GM12878 (cell line): ENCODE measurements around the gene TRABD. TPM values are rescaled to one million over a fixed set of nuclear protein-coding genes. Genes with fewer than 3 reads are reported as not detected.

Experiments used
- CBFB ChIP-seq: IDR thresholded peaks from 2 replicates; pipeline ENCODE4 v1.6.1; 2016; ENCODE audit warnings: antibody characterized with exemption, low read depth
- ESRRA ChIP-seq: IDR thresholded peaks from 2 replicates; pipeline ENCODE4 v1.6.1; 2012; ENCODE audit warnings: mild to moderate bottlenecking, low read length, improper control_type of control experiment
- GABPA ChIP-seq: IDR thresholded peaks from 2 replicates; pipeline ENCODE4 v1.6.1; 2014; ENCODE audit warnings: antibody characterized with exemption, low read depth, mild to moderate bottlenecking, inconsistent platforms
- KDM1A ChIP-seq: fragments of 200-600 bp; sonication (generic); IDR thresholded peaks from 2 replicates; pipeline ENCODE4 v1.6.1; 2016; ENCODE audit warnings: borderline replicate concordance
- POLR2AphosphoS2 ChIP-seq: IDR thresholded peaks from 2 replicates; pipeline ENCODE4 v1.6.1; 2011; ENCODE audit warnings: low read depth, mild to moderate bottlenecking, low read length, improper control_type of control experiment, moderate library complexity
- RAD21 ChIP-seq: IDR thresholded peaks from 2 replicates; pipeline ENCODE4 v1.6.1; 2011; ENCODE audit warnings: mild to moderate bottlenecking, low read depth, low read length, moderate library complexity; ENCODE audit not compliant: insufficient read depth
- SMAD5 ChIP-seq: IDR thresholded peaks from 2 replicates; pipeline ENCODE4 v1.6.1; 2016; ENCODE audit warnings: antibody characterized with exemption, low read depth
- SMARCA5 ChIP-seq: fragments of 450-650 bp; IDR thresholded peaks from 2 replicates; pipeline ENCODE4 v1.6.1; 2017; ENCODE audit warnings: mild to moderate bottlenecking
- SP1 ChIP-seq: IDR thresholded peaks from one replicate; pipeline ENCODE4 v1.6.1; 2011; ENCODE audit warnings: low read depth, low read length
- TARDBP ChIP-seq: IDR thresholded peaks from 2 replicates; pipeline ENCODE4 v1.6.1; 2016; ENCODE audit warnings: borderline replicate concordance
- TCF12 ChIP-seq: IDR thresholded peaks from 2 replicates; pipeline ENCODE4 v1.6.1; 2011; ENCODE audit warnings: low read depth, mild to moderate bottlenecking, low read length
- YBX1 ChIP-seq: fragments of 450-650 bp; IDR thresholded peaks from 2 replicates; pipeline ENCODE4 v1.6.1; 2016; ENCODE audit warnings: antibody characterized with exemption
- ZNF274 ChIP-seq: IDR thresholded peaks from one replicate; pipeline ENCODE4 v1.8.0; 2011; ENCODE audit not compliant: insufficient read length, insufficient read depth
- polyA plus RNA-seq, 11 experiments: library from polyadenylated mRNA; depleted of rRNA in 4 of 11; unstranded in 6 of 11; stranded (reverse) in 5 of 11; fragments of >200 nt; fragmentation: Nextera tagmentation in 4 of 11; fragmentation: Illumina TruSeq in 1 of 11; extraction: Ambion mirVana in 4 of 11; extraction: Trizol in 1 of 11; gene quantifications; 1 replicate in 1 of 11; 2 replicates in 10 of 11; pipeline versions ENCODE4 v1.2.1 to v1.2.3, GENCODE V29; 2011 to 2016; ENCODE audit warnings: inconsistent platforms in 2 of 11, missing spikeins in 2 of 11, low read depth in 1 of 11
- total RNA-seq, 4 experiments: library from RNA; depleted of rRNA in 3 of 4; stranded (reverse); fragments of >200 nt in 3 of 4; fragmentation: Illumina TruSeq in 1 of 4; extraction: Trizol in 1 of 4; gene quantifications; 2 replicates each; pipeline versions ENCODE4 v1.2.1 to v1.2.3, GENCODE V29; 2013 to 2021
- TF ChIP-seq, protein P1 (sequence below): fragments of 450-650 bp; IDR thresholded peaks from 2 replicates; pipeline ENCODE4 v1.6.1; 2018; ENCODE audit warnings: mild to moderate bottlenecking, low read depth, moderate library complexity; ENCODE audit not compliant: partially characterized antibody
- TF ChIP-seq, protein P2 (sequence below): fragments of 150-350 bp; IDR thresholded peaks from 2 replicates; pipeline ENCODE4 v1.6.1; 2016; ENCODE audit warnings: low read depth, low read length
- TF ChIP-seq, protein P3 (sequence below): fragments of 450-650 bp; IDR thresholded peaks from 2 replicates; pipeline ENCODE4 v1.6.1; 2016; ENCODE audit warnings: mild to moderate bottlenecking
- TF ChIP-seq, protein P4 (sequence below): fragments of 450-650 bp; IDR thresholded peaks from 2 replicates; pipeline ENCODE4 v1.6.1; 2017; ENCODE audit warnings: mild to moderate bottlenecking, moderate library complexity

Gene TRABD
- total and polyA plus RNA-seq, 10 of the 15 experiments (the other 5 are each of a cell fraction or from before 2014, with no cell fraction given), result 0.43 to 116 (median 58.1) TPM

DNA sequence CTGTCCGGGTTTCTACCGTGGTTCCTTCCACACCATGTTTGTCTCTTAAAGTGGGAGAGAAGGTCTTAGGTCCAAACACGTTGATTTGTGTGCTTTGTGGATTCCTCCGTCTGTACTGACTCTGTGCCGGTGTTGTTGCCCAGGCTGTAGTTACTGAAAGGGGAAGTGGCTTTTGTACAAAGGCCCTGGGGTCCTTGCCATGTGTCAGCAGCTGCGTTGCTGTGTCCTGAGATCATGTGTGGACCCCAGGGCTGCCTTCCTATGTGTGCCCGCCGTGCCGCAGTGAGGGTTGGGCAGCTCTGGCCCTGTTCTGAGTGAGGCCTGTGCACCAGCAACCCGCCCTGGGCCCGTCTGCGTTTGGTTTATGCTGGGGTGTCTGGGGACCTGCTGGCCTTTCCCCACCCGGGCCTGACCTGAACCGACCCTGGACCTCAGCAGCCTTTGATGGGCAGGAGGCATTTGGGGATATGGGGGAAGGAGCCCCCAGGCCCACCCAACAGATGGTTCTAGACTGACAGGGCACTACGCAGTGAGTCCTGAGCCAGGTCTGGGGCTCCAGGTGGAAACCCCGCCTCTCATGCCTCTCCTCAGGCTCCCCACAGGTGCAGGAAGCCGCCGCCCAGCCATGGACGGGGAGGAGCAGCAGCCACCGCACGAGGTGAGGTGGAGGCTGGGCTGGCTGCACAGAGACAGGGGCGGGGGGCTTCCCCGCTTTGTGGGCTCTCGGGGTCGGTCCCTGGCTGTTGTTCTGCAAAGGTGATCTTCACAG, 6.9 kb downstream of the TRABD start (continued):
- TF ChIP-seq, protein P1, sequence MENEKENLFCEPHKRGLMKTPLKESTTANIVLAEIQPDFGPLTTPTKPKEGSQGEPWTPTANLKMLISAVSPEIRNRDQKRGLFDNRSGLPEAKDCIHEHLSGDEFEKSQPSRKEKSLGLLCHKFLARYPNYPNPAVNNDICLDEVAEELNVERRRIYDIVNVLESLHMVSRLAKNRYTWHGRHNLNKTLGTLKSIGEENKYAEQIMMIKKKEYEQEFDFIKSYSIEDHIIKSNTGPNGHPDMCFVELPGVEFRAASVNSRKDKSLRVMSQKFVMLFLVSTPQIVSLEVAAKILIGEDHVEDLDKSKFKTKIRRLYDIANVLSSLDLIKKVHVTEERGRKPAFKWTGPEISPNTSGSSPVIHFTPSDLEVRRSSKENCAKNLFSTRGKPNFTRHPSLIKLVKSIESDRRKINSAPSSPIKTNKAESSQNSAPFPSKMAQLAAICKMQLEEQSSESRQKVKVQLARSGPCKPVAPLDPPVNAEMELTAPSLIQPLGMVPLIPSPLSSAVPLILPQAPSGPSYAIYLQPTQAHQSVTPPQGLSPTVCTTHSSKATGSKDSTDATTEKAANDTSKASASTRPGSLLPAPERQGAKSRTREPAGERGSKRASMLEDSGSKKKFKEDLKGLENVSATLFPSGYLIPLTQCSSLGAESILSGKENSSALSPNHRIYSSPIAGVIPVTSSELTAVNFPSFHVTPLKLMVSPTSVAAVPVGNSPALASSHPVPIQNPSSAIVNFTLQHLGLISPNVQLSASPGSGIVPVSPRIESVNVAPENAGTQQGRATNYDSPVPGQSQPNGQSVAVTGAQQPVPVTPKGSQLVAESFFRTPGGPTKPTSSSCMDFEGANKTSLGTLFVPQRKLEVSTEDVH, result no peak
- no peak for TF ChIP-seq RAD21
- TF ChIP-seq TARDBP, result no peak
- TF ChIP-seq, protein P2, sequence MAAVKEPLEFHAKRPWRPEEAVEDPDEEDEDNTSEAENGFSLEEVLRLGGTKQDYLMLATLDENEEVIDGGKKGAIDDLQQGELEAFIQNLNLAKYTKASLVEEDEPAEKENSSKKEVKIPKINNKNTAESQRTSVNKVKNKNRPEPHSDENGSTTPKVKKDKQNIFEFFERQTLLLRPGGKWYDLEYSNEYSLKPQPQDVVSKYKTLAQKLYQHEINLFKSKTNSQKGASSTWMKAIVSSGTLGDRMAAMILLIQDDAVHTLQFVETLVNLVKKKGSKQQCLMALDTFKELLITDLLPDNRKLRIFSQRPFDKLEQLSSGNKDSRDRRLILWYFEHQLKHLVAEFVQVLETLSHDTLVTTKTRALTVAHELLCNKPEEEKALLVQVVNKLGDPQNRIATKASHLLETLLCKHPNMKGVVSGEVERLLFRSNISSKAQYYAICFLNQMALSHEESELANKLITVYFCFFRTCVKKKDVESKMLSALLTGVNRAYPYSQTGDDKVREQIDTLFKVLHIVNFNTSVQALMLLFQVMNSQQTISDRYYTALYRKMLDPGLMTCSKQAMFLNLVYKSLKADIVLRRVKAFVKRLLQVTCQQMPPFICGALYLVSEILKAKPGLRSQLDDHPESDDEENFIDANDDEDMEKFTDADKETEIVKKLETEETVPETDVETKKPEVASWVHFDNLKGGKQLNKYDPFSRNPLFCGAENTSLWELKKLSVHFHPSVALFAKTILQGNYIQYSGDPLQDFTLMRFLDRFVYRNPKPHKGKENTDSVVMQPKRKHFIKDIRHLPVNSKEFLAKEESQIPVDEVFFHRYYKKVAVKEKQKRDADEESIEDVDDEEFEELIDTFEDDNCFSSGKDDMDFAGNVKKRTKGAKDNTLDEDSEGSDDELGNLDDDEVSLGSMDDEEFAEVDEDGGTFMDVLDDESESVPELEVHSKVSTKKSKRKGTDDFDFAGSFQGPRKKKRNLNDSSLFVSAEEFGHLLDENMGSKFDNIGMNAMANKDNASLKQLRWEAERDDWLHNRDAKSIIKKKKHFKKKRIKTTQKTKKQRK, result no peak
- TF ChIP-seq SMARCA5, result peak; percentile 52; the same call in 1 of the 2 replicates
- TF ChIP-seq, protein P3, sequence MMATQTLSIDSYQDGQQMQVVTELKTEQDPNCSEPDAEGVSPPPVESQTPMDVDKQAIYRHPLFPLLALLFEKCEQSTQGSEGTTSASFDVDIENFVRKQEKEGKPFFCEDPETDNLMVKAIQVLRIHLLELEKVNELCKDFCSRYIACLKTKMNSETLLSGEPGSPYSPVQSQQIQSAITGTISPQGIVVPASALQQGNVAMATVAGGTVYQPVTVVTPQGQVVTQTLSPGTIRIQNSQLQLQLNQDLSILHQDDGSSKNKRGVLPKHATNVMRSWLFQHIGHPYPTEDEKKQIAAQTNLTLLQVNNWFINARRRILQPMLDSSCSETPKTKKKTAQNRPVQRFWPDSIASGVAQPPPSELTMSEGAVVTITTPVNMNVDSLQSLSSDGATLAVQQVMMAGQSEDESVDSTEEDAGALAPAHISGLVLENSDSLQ, result peak; percentile 15; the same call in 1 of the 2 replicates
- no peak; the same call in 1 of the 2 replicates for TF ChIP-seq CBFB
- TF ChIP-seq TCF12, result 0 out of 2 replicates have a peak, but pooled peaks have one; percentile 9
- peak; percentile 28; the same call in 1 of the 2 replicates for TF ChIP-seq POLR2AphosphoS2
- TF ChIP-seq SMAD5, result no peak
- TF ChIP-seq GABPA, result no peak
- TF ChIP-seq, protein P4, sequence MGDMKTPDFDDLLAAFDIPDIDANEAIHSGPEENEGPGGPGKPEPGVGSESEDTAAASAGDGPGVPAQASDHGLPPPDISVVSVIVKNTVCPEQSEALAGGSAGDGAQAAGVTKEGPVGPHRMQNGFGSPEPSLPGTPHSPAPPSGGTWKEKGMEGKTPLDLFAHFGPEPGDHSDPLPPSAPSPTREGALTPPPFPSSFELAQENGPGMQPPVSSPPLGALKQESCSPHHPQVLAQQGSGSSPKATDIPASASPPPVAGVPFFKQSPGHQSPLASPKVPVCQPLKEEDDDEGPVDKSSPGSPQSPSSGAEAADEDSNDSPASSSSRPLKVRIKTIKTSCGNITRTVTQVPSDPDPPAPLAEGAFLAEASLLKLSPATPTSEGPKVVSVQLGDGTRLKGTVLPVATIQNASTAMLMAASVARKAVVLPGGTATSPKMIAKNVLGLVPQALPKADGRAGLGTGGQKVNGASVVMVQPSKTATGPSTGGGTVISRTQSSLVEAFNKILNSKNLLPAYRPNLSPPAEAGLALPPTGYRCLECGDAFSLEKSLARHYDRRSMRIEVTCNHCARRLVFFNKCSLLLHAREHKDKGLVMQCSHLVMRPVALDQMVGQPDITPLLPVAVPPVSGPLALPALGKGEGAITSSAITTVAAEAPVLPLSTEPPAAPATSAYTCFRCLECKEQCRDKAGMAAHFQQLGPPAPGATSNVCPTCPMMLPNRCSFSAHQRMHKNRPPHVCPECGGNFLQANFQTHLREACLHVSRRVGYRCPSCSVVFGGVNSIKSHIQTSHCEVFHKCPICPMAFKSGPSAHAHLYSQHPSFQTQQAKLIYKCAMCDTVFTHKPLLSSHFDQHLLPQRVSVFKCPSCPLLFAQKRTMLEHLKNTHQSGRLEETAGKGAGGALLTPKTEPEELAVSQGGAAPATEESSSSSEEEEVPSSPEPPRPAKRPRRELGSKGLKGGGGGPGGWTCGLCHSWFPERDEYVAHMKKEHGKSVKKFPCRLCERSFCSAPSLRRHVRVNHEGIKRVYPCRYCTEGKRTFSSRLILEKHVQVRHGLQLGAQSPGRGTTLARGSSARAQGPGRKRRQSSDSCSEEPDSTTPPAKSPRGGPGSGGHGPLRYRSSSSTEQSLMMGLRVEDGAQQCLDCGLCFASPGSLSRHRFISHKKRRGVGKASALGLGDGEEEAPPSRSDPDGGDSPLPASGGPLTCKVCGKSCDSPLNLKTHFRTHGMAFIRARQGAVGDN, result peak; percentile 49; the same call in 1 of the 2 replicates
- no peak for TF ChIP-seq ZNF274
- TF ChIP-seq ESRRA, result no peak
- TF ChIP-seq SP1, result no peak
- TF ChIP-seq YBX1, result no peak
- no peak for TF ChIP-seq KDM1A
